ENCODE results near the gene ALDH1L2. TPM values are rescaled to one million over a fixed set of nuclear protein-coding genes. Genes with fewer than 3 reads are reported as not detected.

The ALDH1L2 gene
- total RNA-seq, 6 donors from 2014 or later = 1.2 to 11.6 (median 2.9) TPM

GRCh38 chr12:105067511-105068031, 16.7 kb downstream of the ALDH1L2 start:
- peaks cover 0 to 4% (median 0%) of the 10 kb centered on the region in 4 donors for H3K36me3 ChIP-seq
- WGBS, 2 donors = 70% methylated on average over 6 of the region's 6 CpGs
- DNase-seq (no peak), ATAC-seq (ENCODE audit: low FRiP score in 2 of 2) (no peak)
- no peak overlapping the region for H3K27ac ChIP-seq
- H3K9me3 ChIP-seq = no peaks in the 10 kb centered on the region
- H3K4me1 ChIP-seq = no peaks in the 10 kb centered on the region
- H3K27me3 ChIP-seq = no peaks in the 10 kb centered on the region
- TF ChIP-seq EP300 (IDR thresholded peaks at IDR 0.05) = no peak
- TF ChIP-seq POLR2AphosphoS5 (IDR thresholded peaks at IDR 0.05) = no peak
- no peak for TF ChIP-seq CTCF (IDR thresholded peaks at IDR 0.05)
- no peak for TF ChIP-seq POLR2A (IDR thresholded peaks at IDR 0.05)
- H3K4me3 ChIP-seq = no peak overlapping the region

GRCh38 chr12:105064564-105065178, 19.6 kb downstream of the ALDH1L2 start:
- Histone ChIP-seq H3K27me3 (no peaks in the 10 kb centered on the region), H3K4me3 (no peak overlapping the region), H3K36me3 (peaks cover 0 to 4% (median 0%) of the 10 kb centered on the region in 4 donors), H3K27ac (no peak overlapping the region), H3K9me3 (no peaks in the 10 kb centered on the region), H3K4me1 (no peaks in the 10 kb centered on the region)
- ATAC-seq (ENCODE audit: low FRiP score in 2 of 2) = no peak
- TF ChIP-seq POLR2A (IDR thresholded peaks at IDR 0.05) (no peak), POLR2AphosphoS5 (IDR thresholded peaks at IDR 0.05) (no peak), CTCF (IDR thresholded peaks at IDR 0.05) (no peak), EP300 (IDR thresholded peaks at IDR 0.05) (no peak)
- peak in 1 of 2 donors; percentile 22 for DNase-seq
- WGBS, 2 donors = 66 to 68% methylated on average over 5 to 7 of the region's 7 CpGs

GRCh38 chr12:105060715-105061378, 23.4 kb downstream of the ALDH1L2 start:
- TF ChIP-seq POLR2AphosphoS5 (IDR thresholded peaks at IDR 0.05) = no peak
- no peak for TF ChIP-seq POLR2A (IDR thresholded peaks at IDR 0.05)
- no peak for TF ChIP-seq CTCF (IDR thresholded peaks at IDR 0.05)
- no peak for TF ChIP-seq EP300 (IDR thresholded peaks at IDR 0.05)
- no peaks in the 10 kb centered on the region for H3K27me3 ChIP-seq
- H3K27ac ChIP-seq = no peak overlapping the region
- ATAC-seq (ENCODE audit: low FRiP score in 2 of 2) = no peak
- H3K4me3 ChIP-seq = no peak overlapping the region
- no peaks in the 10 kb centered on the region for H3K4me1 ChIP-seq
- no peaks in the 10 kb centered on the region for H3K36me3 ChIP-seq
- no peak for DNase-seq
- 85 to 94% methylated on average over 7 to 11 of the region's 11 CpGs for WGBS, 2 donors
- H3K9me3 ChIP-seq = peaks cover 0 to 6% (median 0%) of the 10 kb centered on the region in 4 donors

GRCh38 chr12:105057174-105057573, 27.1 kb downstream of the ALDH1L2 start:
- H3K36me3 ChIP-seq = no peaks in the 10 kb centered on the region

More at GRCh38 chr12:105057174-105057573, 27.1 kb downstream of the ALDH1L2 start:
- Histone ChIP-seq H3K4me1 (peaks cover 0 to 3% (median 0%) of the 10 kb centered on the region in 4 donors), H3K27ac (no peak overlapping the region), H3K27me3 (no peaks in the 10 kb centered on the region), H3K9me3 (peaks cover 0 to 8% (median 0%) of the 10 kb centered on the region in 4 donors), H3K4me3 (no peak overlapping the region)
- no peak for TF ChIP-seq POLR2AphosphoS5 (IDR thresholded peaks at IDR 0.05)
- no peak for TF ChIP-seq CTCF (IDR thresholded peaks at IDR 0.05)
- no peak for TF ChIP-seq POLR2A (IDR thresholded peaks at IDR 0.05)
- TF ChIP-seq EP300 (IDR thresholded peaks at IDR 0.05) = no peak
- DNase-seq (no peak), ATAC-seq (ENCODE audit: low FRiP score in 2 of 2) (no peak)
- WGBS, 2 donors = 59 to 64% methylated on average over 2 of the region's 2 CpGs

Measured in upper lobe of left lung (tissue), 6 donors.